OCI-LY1 (cell line): ENCODE measurements around the gene NUDT12.

Experiments
- H2AFZ ChIP-seq: fragments of 200-600 bp; sonication (generic), shearing (Covaris generic); 2 replicates; pipeline ENCODE4 v1.6.0; 2014; ENCODE audit warnings: antibody characterized with exemption, mild to moderate bottlenecking, low read length
- H3F3A ChIP-seq: fragments of 200-600 bp; sonication (generic), shearing (Covaris generic); 2 replicates; pipeline ENCODE4 v1.6.0; 2014; ENCODE audit warnings: mild to moderate bottlenecking, antibody characterized with exemption, low read length, moderate library complexity; ENCODE audit not compliant: insufficient read depth
- H3K27ac ChIP-seq: fragments of 200-600 bp; sonication (generic); 2 replicates; pipeline ENCODE4 v1.5.1; 2014; ENCODE audit warnings: low read length, mixed run types, mild to moderate bottlenecking, low read depth; ENCODE audit not compliant: poor library complexity, severe bottlenecking
- H3K27me3 ChIP-seq: fragments of 200-600 bp; sonication (generic); 2 replicates; pipeline ENCODE4 v1.6.0; 2014; ENCODE audit warnings: antibody characterized with exemption, mild to moderate bottlenecking, low read length, moderate library complexity; ENCODE audit not compliant: insufficient read depth
- H3K36me3 ChIP-seq: fragments of 200-600 bp; sonication (generic); 2 replicates; pipeline ENCODE4 v1.6.1; 2014; ENCODE audit warnings: mild to moderate bottlenecking, antibody characterized with exemption, low read length, moderate library complexity, mixed read lengths; ENCODE audit not compliant: insufficient read depth
- H3K4me1 ChIP-seq: fragments of 200-600 bp; sonication (generic); 2 replicates; pipeline ENCODE4 v1.5.1; 2014; ENCODE audit warnings: mild to moderate bottlenecking, low read length, moderate library complexity; ENCODE audit not compliant: insufficient read depth, severe bottlenecking
- H3K4me2 ChIP-seq: fragments of 200-600 bp; sonication (generic), shearing (Covaris generic); 2 replicates; pipeline ENCODE4 v1.6.1; 2014; ENCODE audit warnings: low read length
- H3K4me3 ChIP-seq: fragments of 200-600 bp; sonication (generic); 2 replicates; pipeline ENCODE4 v1.5.1; 2014; ENCODE audit warnings: low read length, low read depth, mild to moderate bottlenecking, mixed read lengths; ENCODE audit not compliant: poor library complexity, severe bottlenecking
- H3K79me2 ChIP-seq: fragments of 200-600 bp; shearing (Covaris generic); 2 replicates; pipeline ENCODE4 v1.6.1; 2016; ENCODE audit warnings: mixed run types, low read length, mixed read lengths; ENCODE audit not compliant: insufficient read depth
- H3K9ac ChIP-seq: fragments of 200-600 bp; sonication (generic), shearing (Covaris generic); 2 replicates; pipeline ENCODE4 v1.6.1; 2014; ENCODE audit warnings: mild to moderate bottlenecking, low read length, mixed read lengths
- H3K9me2 ChIP-seq: fragments of 200-600 bp; sonication (generic), shearing (Covaris generic); 2 replicates; pipeline ENCODE4 v1.6.1; 2014; ENCODE audit warnings: low read depth, mild to moderate bottlenecking, low read length, mixed read lengths
- H3K9me3 ChIP-seq: fragments of 200-600 bp; shearing (Covaris generic); 2 replicates; pipeline ENCODE4 v1.6.1; 2014; ENCODE audit warnings: low read length, mixed read lengths
- H4K20me1 ChIP-seq: fragments of 200-600 bp; sonication (generic), shearing (Covaris generic); 2 replicates; pipeline ENCODE4 v1.6.0; 2016; ENCODE audit warnings: mild to moderate bottlenecking, low read length; ENCODE audit not compliant: insufficient read depth
- EZH2 ChIP-seq: fragments of 200-600 bp; sonication (generic), shearing (Covaris generic); IDR thresholded peaks from 2 replicates; pipeline ENCODE4 v1.8.0; 2017; ENCODE audit warnings: borderline replicate concordance, mixed run types, mild to moderate bottlenecking, antibody characterized with exemption, low read length, moderate library complexity, mixed read lengths
- TF ChIP-seq, protein P1 (sequence below): fragments of 200-600 bp; sonication (generic), shearing (Covaris generic); IDR thresholded peaks from 2 replicates; pipeline ENCODE4 v1.5.1; 2017; ENCODE audit warnings: mild to moderate bottlenecking, antibody characterized with exemption, low read length, moderate library complexity, mixed read lengths

Gene NUDT12

GRCh38 chr5:103562453-103563157 lies at the start of gene NUDT12:
TSS of gene NUDT12 (minus strand) at chr5:103562789. CDS start at chr5:103560248, 2,541 bp downstream.
- H3K9me2 ChIP-seq = no peaks in the 10 kb centered on the region
- H3K9ac ChIP-seq = no peak within 1 kb of the TSS
- no peaks in the 10 kb centered on the region for H3F3A ChIP-seq
- no peak within 1 kb of the TSS for H3K4me3 ChIP-seq
- no peaks in the 10 kb centered on the region for H3K4me1 ChIP-seq
- H2AFZ ChIP-seq = no peak within 1 kb of the TSS
- no peaks in the 10 kb centered on the region for H4K20me1 ChIP-seq
- H3K79me2 ChIP-seq = no peaks in the 10 kb centered on the region
- TF ChIP-seq, protein P1, sequence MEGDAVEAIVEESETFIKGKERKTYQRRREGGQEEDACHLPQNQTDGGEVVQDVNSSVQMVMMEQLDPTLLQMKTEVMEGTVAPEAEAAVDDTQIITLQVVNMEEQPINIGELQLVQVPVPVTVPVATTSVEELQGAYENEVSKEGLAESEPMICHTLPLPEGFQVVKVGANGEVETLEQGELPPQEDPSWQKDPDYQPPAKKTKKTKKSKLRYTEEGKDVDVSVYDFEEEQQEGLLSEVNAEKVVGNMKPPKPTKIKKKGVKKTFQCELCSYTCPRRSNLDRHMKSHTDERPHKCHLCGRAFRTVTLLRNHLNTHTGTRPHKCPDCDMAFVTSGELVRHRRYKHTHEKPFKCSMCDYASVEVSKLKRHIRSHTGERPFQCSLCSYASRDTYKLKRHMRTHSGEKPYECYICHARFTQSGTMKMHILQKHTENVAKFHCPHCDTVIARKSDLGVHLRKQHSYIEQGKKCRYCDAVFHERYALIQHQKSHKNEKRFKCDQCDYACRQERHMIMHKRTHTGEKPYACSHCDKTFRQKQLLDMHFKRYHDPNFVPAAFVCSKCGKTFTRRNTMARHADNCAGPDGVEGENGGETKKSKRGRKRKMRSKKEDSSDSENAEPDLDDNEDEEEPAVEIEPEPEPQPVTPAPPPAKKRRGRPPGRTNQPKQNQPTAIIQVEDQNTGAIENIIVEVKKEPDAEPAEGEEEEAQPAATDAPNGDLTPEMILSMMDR = no peak
- no peak for TF ChIP-seq EZH2
- no peaks in the 10 kb centered on the region for H3K27me3 ChIP-seq
- no peak within 1 kb of the TSS for H3K4me2 ChIP-seq
- H3K27ac ChIP-seq = no peak within 1 kb of the TSS
- no peaks in the 10 kb centered on the region for H3K9me3 ChIP-seq
- H3K36me3 ChIP-seq = no peaks in the 10 kb centered on the region

GRCh38 chr5:103607346-103607745 lies 44.8 kb upstream of the NUDT12 start:
- Histone ChIP-seq H3K4me1 (no peaks in the 10 kb centered on the region), H3K9me2 (no peaks in the 10 kb centered on the region), H3K27ac (no peak overlapping the region), H3K9ac (no peak overlapping the region), H3K36me3 (no peaks in the 10 kb centered on the region), H4K20me1 (no peaks in the 10 kb centered on the region), H2AFZ (no peak overlapping the region), H3K79me2 (no peaks in the 10 kb centered on the region), H3K9me3 (no peaks in the 10 kb centered on the region), H3K27me3 (no peaks in the 10 kb centered on the region), H3F3A (no peaks in the 10 kb centered on the region), H3K4me3 (no peak overlapping the region), H3K4me2 (no peak overlapping the region)
- TF ChIP-seq, protein P1 = no peak
- no peak for TF ChIP-seq EZH2

GRCh38 chr5:103605277-103605676 lies 42.7 kb upstream of the NUDT12 start:
- Histone ChIP-seq H3K79me2 (no peaks in the 10 kb centered on the region), H3K27me3 (no peaks in the 10 kb centered on the region), H3K9me2 (no peaks in the 10 kb centered on the region), H3K27ac (no peak overlapping the region), H3K9ac (no peak overlapping the region), H3K36me3 (no peaks in the 10 kb centered on the region), H2AFZ (no peak overlapping the region), H3F3A (no peaks in the 10 kb centered on the region), H3K4me3 (no peak overlapping the region), H3K9me3 (no peaks in the 10 kb centered on the region), H3K4me1 (no peaks in the 10 kb centered on the region), H4K20me1 (no peaks in the 10 kb centered on the region), H3K4me2 (no peak overlapping the region)
- TF ChIP-seq EZH2 = no peak
- TF ChIP-seq, protein P1 = no peak
